GM12801 (cell line): ENCODE measurements around the gene ZFP36L1.

Experiments used
- CTCF ChIP-seq: IDR thresholded peaks from one replicate; pipeline ENCODE4 v1.5.1; 2011; ENCODE audit warnings: control low read depth; ENCODE audit not compliant: insufficient read length; ENCODE audit errors: extremely low read depth

The ZFP36L1 gene

DNA sequence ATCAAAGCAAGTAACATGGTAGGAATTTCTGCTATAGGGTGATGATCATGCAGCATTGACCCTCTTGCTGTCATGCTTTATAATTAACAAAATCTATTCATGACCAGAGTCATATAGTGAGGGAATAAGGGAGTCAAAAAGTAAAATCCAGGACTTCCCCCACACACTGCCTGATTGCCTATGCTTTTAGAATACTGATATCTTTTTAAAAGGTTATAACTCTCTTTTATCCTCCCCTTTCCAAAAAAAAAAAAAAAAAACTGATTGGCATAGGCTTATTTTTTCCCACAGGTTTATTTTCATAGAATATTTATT lies 51.4 kb downstream of the ZFP36L1 start:
- TF ChIP-seq CTCF: no peak

DNA sequence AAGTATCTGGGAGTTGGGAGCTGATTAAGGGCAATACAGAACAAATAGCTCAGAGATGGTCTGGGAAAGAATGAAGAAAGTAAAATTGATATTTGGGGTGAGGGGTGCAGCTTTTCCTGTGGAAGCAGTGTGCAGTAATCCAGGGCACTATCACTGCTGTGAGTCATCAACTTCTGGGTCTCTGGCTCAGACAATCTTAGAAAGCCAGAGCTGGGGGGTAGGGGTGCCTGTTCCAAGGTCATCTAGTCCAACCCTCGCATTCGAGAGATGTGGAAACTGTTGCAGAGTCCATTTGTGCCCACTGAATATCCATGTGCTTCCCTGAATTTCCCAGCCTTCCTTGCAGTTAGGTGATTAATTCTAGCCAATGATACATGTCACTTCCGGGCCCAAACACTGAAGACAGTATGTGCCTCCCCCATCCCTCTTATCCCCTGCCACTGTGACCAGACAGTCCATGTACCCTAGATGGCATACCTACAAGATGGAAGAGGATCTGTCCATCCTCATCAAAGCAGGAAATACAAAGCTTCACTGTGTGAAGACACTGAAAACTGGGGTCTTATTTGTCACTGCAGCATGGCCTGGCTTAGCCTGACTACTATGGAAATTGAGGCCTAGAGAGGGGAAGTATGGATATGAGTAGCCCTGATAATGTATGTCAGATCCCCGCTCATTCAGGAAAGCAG lies 51.9 kb downstream of the ZFP36L1 start:
- TF ChIP-seq CTCF: no peak

DNA sequence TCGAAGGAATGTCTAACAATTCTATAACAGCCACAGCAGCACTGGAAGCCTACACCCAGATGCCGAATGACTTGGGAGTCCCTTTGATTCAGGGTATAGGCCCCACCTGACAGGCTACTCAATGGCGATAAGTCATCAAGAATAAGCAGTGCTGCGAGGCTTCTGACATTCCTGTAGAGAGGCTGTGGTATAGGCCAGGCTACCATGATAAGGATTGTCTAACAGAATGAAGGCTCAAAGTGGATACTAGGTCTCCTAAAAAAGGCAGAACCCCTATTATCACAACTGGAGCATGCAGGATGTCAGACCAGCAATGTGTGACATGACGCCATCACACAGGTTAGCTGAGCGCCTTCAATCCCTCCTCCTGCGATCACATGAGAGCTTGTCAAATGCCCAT lies 53.2 kb downstream of the ZFP36L1 start:
- TF ChIP-seq CTCF: no peak

GRCh38 chr14:68738559-68738958 lies 54.3 kb downstream of the ZFP36L1 start:
- no peak for TF ChIP-seq CTCF
